Measurements from ENCODE around the gene EN2. TPM values are rescaled to one million over a fixed set of nuclear protein-coding genes. Genes with fewer than 3 reads are reported as not detected.

Gene EN2
- total and polyA plus RNA-seq, 4 experiments from 2014 or later: not detected

DNA sequence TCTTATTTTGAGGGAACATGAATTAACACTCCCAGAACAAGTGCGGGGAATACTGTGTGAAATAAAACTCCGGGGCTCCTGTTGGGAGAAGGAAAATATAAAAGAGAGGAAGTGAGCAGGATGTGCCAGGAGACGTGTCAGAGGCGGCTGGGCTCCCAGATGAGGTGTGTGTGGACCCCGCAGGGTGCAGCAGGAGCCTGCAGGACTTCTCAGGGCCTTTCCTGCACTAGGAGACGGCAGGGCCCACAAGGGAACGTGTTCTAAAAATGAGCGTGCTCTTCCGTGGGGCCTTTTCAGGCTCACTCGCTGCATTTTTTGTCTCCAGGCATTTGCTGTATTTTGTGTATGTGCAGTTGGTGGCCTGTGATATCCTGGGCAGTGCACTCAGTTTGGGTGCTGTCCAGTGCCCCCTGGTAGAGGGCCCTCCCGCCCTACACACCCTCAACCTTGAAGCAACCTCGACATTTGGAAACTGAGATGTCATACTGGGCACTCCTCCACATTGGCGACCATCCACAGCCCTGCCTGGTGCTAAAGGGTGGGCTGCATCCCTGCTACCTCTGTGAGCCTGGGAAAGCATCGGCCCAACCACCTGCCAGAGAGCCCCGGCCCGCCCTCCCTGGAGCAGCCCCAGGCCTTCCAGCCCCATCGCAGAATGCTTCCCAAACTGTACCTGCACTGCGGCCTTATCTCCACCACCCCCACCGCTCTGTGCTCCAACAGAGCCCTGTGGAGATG lies 35.2 kb upstream of the EN2 start:
- H3K36me3 ChIP-seq (ENCODE audit: insufficient read depth, low read length): no peaks in the 10 kb centered on the region
- peaks cover 16 to 17% of the 10 kb centered on the region in 2 donors for H3K27me3 Mint-ChIP-seq
- H3K27ac Mint-ChIP-seq: no peak overlapping the region
- no peak overlapping the region for H3K4me3 ChIP-seq (ENCODE audit: low read length in 2 of 2)
- no peaks in the 10 kb centered on the region for H3K4me1 Mint-ChIP-seq
- no peaks in the 10 kb centered on the region for H3K36me3 Mint-ChIP-seq
- no peaks in the 10 kb centered on the region for H3K9me3 Mint-ChIP-seq
- no peaks in the 10 kb centered on the region for H3K27me3 ChIP-seq (ENCODE audit: insufficient read depth, low read length)
- intact Hi-C loops (cut with micrococcal nuclease): no loop called here
- no peak for DNase-seq
- no peak overlapping the region for H3K27ac ChIP-seq (ENCODE audit: low read depth, low read length)
- ChIA-PET POLR2A (ENCODE audit: partially characterized antibody) (no interaction called here), CTCF (ENCODE audit: partially characterized antibody) (no interaction called here)
- H3K4me3 Mint-ChIP-seq: no peak overlapping the region
- no peaks in the 10 kb centered on the region for H3K9me3 ChIP-seq (ENCODE audit: control insufficient read depth in 1 of 2, low read length in 2 of 2)
- H3K4me1 ChIP-seq (ENCODE audit: insufficient read depth, low read length): no peaks in the 10 kb centered on the region

GRCh38 chr7:155423337-155424285 lies 34.3 kb upstream of the EN2 start:
- Mint-ChIP-seq H3K4me1 (no peaks in the 10 kb centered on the region), H3K4me3 (no peak overlapping the region), H3K27me3 (peaks cover 13 to 16% of the 10 kb centered on the region in 2 donors), H3K36me3 (no peaks in the 10 kb centered on the region), H3K27ac (no peak overlapping the region), H3K9me3 (peaks cover 0 to under 1% (median 0%) of the 10 kb centered on the region in 8 donors)
- intact Hi-C loops (cut with micrococcal nuclease): no loop called here
- H3K27ac ChIP-seq (ENCODE audit: low read depth, low read length): no peak overlapping the region
- no peaks in the 10 kb centered on the region for H3K4me1 ChIP-seq (ENCODE audit: insufficient read depth, low read length)
- no peaks in the 10 kb centered on the region for H3K36me3 ChIP-seq (ENCODE audit: insufficient read depth, low read length)
- no peaks in the 10 kb centered on the region for H3K27me3 ChIP-seq (ENCODE audit: insufficient read depth, low read length)
- ChIA-PET POLR2A (ENCODE audit: partially characterized antibody) (no interaction called here), CTCF (ENCODE audit: partially characterized antibody) (no interaction called here)
- no peak for DNase-seq
- H3K9me3 ChIP-seq (ENCODE audit: control insufficient read depth in 1 of 2, low read length in 2 of 2): no peaks in the 10 kb centered on the region
- H3K4me3 ChIP-seq (ENCODE audit: low read length in 2 of 2): no peak overlapping the region

DNA sequence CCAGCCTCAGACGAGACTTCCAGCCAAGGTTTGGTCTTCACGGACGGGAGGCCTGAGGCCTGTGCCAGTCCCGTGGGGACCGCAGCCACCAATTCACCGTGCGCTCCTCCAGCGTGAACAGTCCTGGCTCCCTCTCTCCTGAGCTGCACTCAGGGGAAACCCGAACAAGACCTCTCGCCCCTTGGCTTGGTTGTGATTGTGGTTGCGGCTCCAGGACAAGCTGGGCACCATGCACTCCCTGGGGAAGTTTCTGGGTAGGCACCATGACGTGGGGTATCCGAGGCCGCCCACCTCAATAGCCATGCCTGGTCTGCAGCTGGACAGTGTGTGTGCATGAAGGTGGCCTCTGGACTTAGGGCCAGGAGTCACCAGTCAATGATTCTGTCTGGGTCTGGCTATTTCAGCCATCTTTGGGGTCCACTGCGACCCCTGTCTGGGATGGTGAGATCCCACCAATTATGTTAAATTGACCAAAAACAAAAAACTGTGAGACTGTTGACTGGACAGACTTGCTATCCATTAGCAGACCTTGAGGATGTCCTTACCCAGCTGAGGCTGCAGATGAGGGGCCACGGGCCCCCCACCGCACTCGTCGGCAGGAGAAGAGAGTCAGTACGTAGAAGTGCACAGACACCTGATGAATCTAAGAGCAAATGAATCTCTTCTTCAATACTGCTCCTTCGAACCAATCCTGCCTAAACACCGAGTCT lies 33.5 kb upstream of the EN2 start:
- Histone ChIP-seq H3K36me3 (ENCODE audit: insufficient read depth, low read length) (no peaks in the 10 kb centered on the region), H3K27ac (ENCODE audit: low read depth, low read length) (no peak overlapping the region), H3K27me3 (ENCODE audit: insufficient read depth, low read length) (no peaks in the 10 kb centered on the region), H3K4me3 (ENCODE audit: low read length in 2 of 2) (no peak overlapping the region), H3K4me1 (ENCODE audit: insufficient read depth, low read length) (no peaks in the 10 kb centered on the region), H3K9me3 (ENCODE audit: control insufficient read depth in 1 of 2, low read length in 2 of 2) (no peaks in the 10 kb centered on the region)
- peaks cover 13 to 16% of the 10 kb centered on the region in 2 donors for H3K27me3 Mint-ChIP-seq
- no peak for DNase-seq
- intact Hi-C loops (cut with micrococcal nuclease): no loop called here
- peaks cover 0 to 4% (median 0%) of the 10 kb centered on the region in 8 donors for H3K9me3 Mint-ChIP-seq
- no peaks in the 10 kb centered on the region for H3K4me1 Mint-ChIP-seq
- H3K4me3 Mint-ChIP-seq: no peak overlapping the region
- ChIA-PET POLR2A (ENCODE audit: partially characterized antibody) (no interaction called here), CTCF (ENCODE audit: partially characterized antibody) (no interaction called here)
- no peaks in the 10 kb centered on the region for H3K36me3 Mint-ChIP-seq
- no peak overlapping the region for H3K27ac Mint-ChIP-seq

DNA sequence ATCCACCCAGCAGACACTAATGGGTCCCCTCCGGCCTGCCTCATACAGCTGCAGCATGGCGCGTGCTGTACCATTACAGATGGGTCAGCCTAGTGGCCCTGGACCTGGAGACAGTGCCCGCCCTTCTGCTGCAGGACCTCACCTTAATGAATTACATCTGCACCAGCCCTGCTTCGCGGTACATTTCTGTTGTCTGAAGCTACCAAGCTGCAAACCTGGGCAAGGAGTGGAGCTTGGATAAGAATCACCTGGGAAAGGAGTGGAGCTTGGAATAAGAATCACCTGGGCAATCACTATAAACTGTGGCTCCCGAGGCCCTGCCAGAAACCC lies 33.0 kb upstream of the EN2 start:
- Histone ChIP-seq H3K36me3 (ENCODE audit: insufficient read depth, low read length) (no peaks in the 10 kb centered on the region), H3K4me3 (ENCODE audit: low read length in 2 of 2) (no peak overlapping the region), H3K27ac (ENCODE audit: low read depth, low read length) (no peak overlapping the region), H3K27me3 (ENCODE audit: insufficient read depth, low read length) (no peaks in the 10 kb centered on the region), H3K9me3 (ENCODE audit: control insufficient read depth in 1 of 2, low read length in 2 of 2) (no peaks in the 10 kb centered on the region), H3K4me1 (ENCODE audit: insufficient read depth, low read length) (no peaks in the 10 kb centered on the region)
- no peak for DNase-seq
- ChIA-PET CTCF (ENCODE audit: partially characterized antibody) (no interaction called here), POLR2A (ENCODE audit: partially characterized antibody) (no interaction called here)
- intact Hi-C loops (cut with micrococcal nuclease): no loop called here
- H3K9me3 Mint-ChIP-seq: peaks cover 0 to 4% (median 0%) of the 10 kb centered on the region in 8 donors
- H3K27ac Mint-ChIP-seq: no peak overlapping the region
- no peaks in the 10 kb centered on the region for H3K4me1 Mint-ChIP-seq
- no peak overlapping the region for H3K4me3 Mint-ChIP-seq
- no peaks in the 10 kb centered on the region for H3K36me3 Mint-ChIP-seq
- H3K27me3 Mint-ChIP-seq: peaks cover 13 to 16% of the 10 kb centered on the region in 2 donors

GRCh38 chr7:155425887-155426286 lies 32.0 kb upstream of the EN2 start:
- H3K4me1 Mint-ChIP-seq: no peaks in the 10 kb centered on the region
- no peak overlapping the region for H3K4me3 Mint-ChIP-seq
- H3K27ac Mint-ChIP-seq: no peak overlapping the region
- Histone ChIP-seq H3K9me3 (ENCODE audit: control insufficient read depth in 1 of 2, low read length in 2 of 2) (no peaks in the 10 kb centered on the region), H3K27ac (ENCODE audit: low read depth, low read length) (no peak overlapping the region), H3K4me3 (ENCODE audit: low read length in 2 of 2) (no peak overlapping the region), H3K27me3 (ENCODE audit: insufficient read depth, low read length) (no peaks in the 10 kb centered on the region), H3K36me3 (ENCODE audit: insufficient read depth, low read length) (no peaks in the 10 kb centered on the region), H3K4me1 (ENCODE audit: insufficient read depth, low read length) (no peaks in the 10 kb centered on the region)
- POLR2A ChIA-PET (ENCODE audit: partially characterized antibody): no interaction called here
- CTCF ChIA-PET (ENCODE audit: partially characterized antibody): no interaction called here
- H3K27me3 Mint-ChIP-seq: peaks cover 13 to 22% of the 10 kb centered on the region in 2 donors
- no peak for DNase-seq
- intact Hi-C loops (cut with micrococcal nuclease): no loop called here
- H3K9me3 Mint-ChIP-seq: peaks cover 0 to 4% (median 0%) of the 10 kb centered on the region in 8 donors
- no peaks in the 10 kb centered on the region for H3K36me3 Mint-ChIP-seq

GRCh38 chr7:155426543-155427410 lies 31.2 kb upstream of the EN2 start:
- Histone ChIP-seq H3K36me3 (ENCODE audit: insufficient read depth, low read length) (no peaks in the 10 kb centered on the region), H3K27ac (ENCODE audit: low read depth, low read length) (no peak overlapping the region), H3K9me3 (ENCODE audit: control insufficient read depth in 1 of 2, low read length in 2 of 2) (no peaks in the 10 kb centered on the region), H3K4me1 (ENCODE audit: insufficient read depth, low read length) (no peaks in the 10 kb centered on the region), H3K27me3 (ENCODE audit: insufficient read depth, low read length) (no peaks in the 10 kb centered on the region), H3K4me3 (ENCODE audit: low read length in 2 of 2) (no peak overlapping the region)
- Mint-ChIP-seq H3K27me3 (peaks cover 16 to 22% of the 10 kb centered on the region in 2 donors), H3K9me3 (peaks cover 0 to 4% (median 0%) of the 10 kb centered on the region in 8 donors), H3K4me3 (no peak overlapping the region), H3K4me1 (no peaks in the 10 kb centered on the region), H3K36me3 (no peaks in the 10 kb centered on the region), H3K27ac (no peak overlapping the region)
- ChIA-PET CTCF (ENCODE audit: partially characterized antibody) (interaction anchor here (0.5 kb wide), 1 partner anchor 19 kb away, joined by 4 read pairs; no protein-coding TSS in a partner anchor), POLR2A (ENCODE audit: partially characterized antibody) (no interaction called here)
- intact Hi-C loops (cut with micrococcal nuclease): no loop called here
- no peak for DNase-seq

All from CD4-positive, alpha-beta memory T cell (primary cell).